Measurements from ENCODE around the gene VPS35L.

DNA sequence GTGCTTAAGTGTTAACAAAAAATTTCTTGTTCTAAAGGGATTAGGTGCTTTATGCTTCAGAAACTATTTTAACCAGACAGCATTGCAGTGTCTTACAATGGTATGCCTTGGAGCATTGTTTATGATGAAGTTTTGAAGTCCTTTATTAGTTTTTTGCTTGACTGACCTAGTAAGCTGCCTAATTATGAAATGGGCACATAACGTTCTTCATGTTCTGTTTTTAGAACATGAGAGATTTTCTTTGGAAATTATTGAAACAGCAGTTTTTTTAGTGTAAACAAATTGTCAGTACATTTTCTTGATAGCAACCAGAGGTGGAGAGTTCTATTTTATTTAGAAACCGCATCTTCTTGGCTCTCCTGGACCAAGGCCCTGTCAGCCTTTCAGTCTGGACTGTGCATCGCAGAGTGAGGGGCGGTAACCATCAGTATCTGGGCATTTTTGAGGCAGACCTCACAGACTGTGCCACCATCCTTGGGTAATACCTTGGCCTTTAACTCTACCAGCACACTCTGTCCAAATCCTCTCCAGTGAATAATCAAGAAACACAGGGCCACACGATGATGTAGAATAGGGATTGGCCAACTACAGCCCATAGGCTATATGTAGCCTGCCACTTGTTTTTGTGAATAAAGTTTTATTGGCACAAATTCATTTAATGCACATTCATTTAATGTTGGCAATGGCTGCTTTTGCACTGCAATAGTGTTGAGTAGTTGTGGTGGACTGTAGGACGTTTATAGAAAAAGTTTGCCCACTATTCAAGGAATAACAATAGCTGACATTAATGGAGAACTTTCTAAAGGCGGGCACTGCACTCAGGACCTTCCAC lies 81.1 kb downstream of the VPS35L start:
- TF ChIP-seq GATA3 (IDR thresholded peaks at IDR 0.05; ENCODE audit: low read depth, low read length), result no peak
- TF ChIP-seq GATA2 (IDR thresholded peaks at IDR 0.05; ENCODE audit: low read depth, low read length), result no peak

Measured in SH-SY5Y (cell line).